Measurements from ENCODE around the gene TEAD4. TPM values are rescaled to one million over a fixed set of nuclear protein-coding genes. Genes with fewer than 3 reads are reported as not detected.

TEAD4 gene
- total and polyA plus RNA-seq, 2 experiments from 2014 or later, result 68.1 to 145 TPM

- TF ChIP-seq ZNF462 (CRISPR knock-in tag; IDR thresholded peaks at IDR 0.05) (no peak), EZH2 (IDR thresholded peaks at IDR 0.05; ENCODE audit: low read depth, unreplicated experiment) (no peak), EZH2phosphoT487 (IDR thresholded peaks at IDR 0.05; ENCODE audit: unreplicated experiment) (no peak), NANOG (IDR thresholded peaks at IDR 0.05; ENCODE audit: borderline replicate concordance) (no peak), STAT1 (IDR thresholded peaks at IDR 0.05; ENCODE audit: unreplicated experiment) (no peak), CTCF (conservative IDR thresholded peaks at IDR 0.05; ENCODE audit: low read depth in 2 of 2) (no peak)
Observed at GRCh38 chr12:3012786-3013185, 53.6 kb downstream of the TEAD4 start (continued).

- Mint-ChIP-seq H3K27ac (no peak overlapping the region), H3K9me3 (no peaks in the 10 kb centered on the region), H3K4me3 (no peak overlapping the region), H3K36me3 (ENCODE audit: low read depth) (peaks cover 62% of the 10 kb centered on the region), H3K4me1 (peaks cover 3% of the 10 kb centered on the region; the same call in 2 of the 3 replicates), H3K27me3 (ENCODE audit: insufficient read depth, low read depth, poor library complexity) (peaks cover 2% of the 10 kb centered on the region)
- Histone ChIP-seq H4K20me1 (replicated peaks; ENCODE audit: insufficient read depth) (peaks cover 13% of the 10 kb centered on the region), H3K27ac (ENCODE audit: low read depth) (0 out of 2 replicates have a peak overlapping the region, but pooled peaks have one; percentile 26), H3K79me2 (replicated peaks; ENCODE audit: insufficient read depth) (no peaks in the 10 kb centered on the region), H2AFZ (no peak overlapping the region), H3K9me2 (ENCODE audit: insufficient read depth) (no peaks in the 10 kb centered on the region), H3K27me3 (ENCODE audit: insufficient read depth) (no peaks in the 10 kb centered on the region), H3K4me1 (ENCODE audit: insufficient read depth) (no peaks in the 10 kb centered on the region), H3K4me2 (no peak overlapping the region), H3F3A (replicated peaks; ENCODE audit: low read depth) (0 out of 2 replicates have a peak, but pooled peaks cover 11% of the 10 kb centered on the region), H3K36me3 (ENCODE audit: insufficient read depth) (peaks cover 8% of the 10 kb centered on the region), H3K4me3 (no peak overlapping the region)
- no peak for DNase-seq (ENCODE audit: low spot score)
- no peak for ATAC-seq
- TF ChIP-seq JUNB (IDR thresholded peaks at IDR 0.05; ENCODE audit: unreplicated experiment) (no peak), CREB1 (CRISPR knock-in tag; IDR thresholded peaks at IDR 0.05; ENCODE audit: low read depth) (no peak), ZNF114 (CRISPR knock-in tag; IDR thresholded peaks at IDR 0.05) (no peak), EZH2phosphoT487 (IDR thresholded peaks at IDR 0.05; ENCODE audit: unreplicated experiment) (no peak)
Observed at GRCh38 chr12:3014641-3015040, 55.4 kb downstream of the TEAD4 start.
